ENCODE results near the gene MYH11.

Gene MYH11

DNA sequence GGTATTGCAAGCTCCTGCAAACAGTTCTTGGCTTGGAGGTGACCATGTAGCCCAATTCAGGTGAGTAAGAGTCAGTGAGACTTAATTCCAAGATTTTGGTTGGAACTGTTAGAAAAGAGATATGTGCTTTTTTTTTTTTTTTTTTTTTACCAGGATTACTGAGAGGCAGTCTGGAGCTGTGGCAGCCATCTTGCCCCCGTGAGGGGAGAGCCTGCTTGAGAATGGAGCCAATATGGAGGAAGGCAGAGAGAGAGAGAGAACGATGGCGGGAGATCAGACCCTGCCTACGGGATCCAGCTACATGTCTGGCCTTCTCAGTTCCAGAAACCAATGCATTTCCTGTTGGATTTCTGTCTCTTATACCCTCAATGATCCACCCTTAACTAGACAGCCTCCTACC is 97.8 kb downstream of the MYH11 start:
- no peak for TF ChIP-seq SUZ12 (IDR thresholded peaks at IDR 0.05)
- no peak for TF ChIP-seq NFRKB (IDR thresholded peaks at IDR 0.05)
- TF ChIP-seq L3MBTL2 (conservative IDR thresholded peaks at IDR 0.05), result no peak
- no peak for TF ChIP-seq FOXM1 (IDR thresholded peaks at IDR 0.05; ENCODE audit: borderline replicate concordance)
- TF ChIP-seq ARNT (IDR thresholded peaks at IDR 0.05), result no peak
- TF ChIP-seq LEF1 (IDR thresholded peaks at IDR 0.05; ENCODE audit: borderline replicate concordance), result no peak
- no peak for TF ChIP-seq ZNF384 (IDR thresholded peaks at IDR 0.05)
- TF ChIP-seq CTBP1 (IDR thresholded peaks at IDR 0.05; ENCODE audit: borderline replicate concordance), result no peak
- DNase-seq (ENCODE audit: extremely low spot score), result no peak
- ChIA-PET CTCF (interaction anchor here (0.7 kb wide), 1 partner anchor 200 kb away, joined by 3 read pairs; no protein-coding TSS in a partner anchor), POLR2A (no interaction called here)

GRCh38 chr16:15757630-15758251 is 99.1 kb downstream of the MYH11 start:
- no peak for DNase-seq (ENCODE audit: extremely low spot score)
- ChIA-PET CTCF (interaction anchor here (0.5 to 0.6 kb wide), 3 partner anchors 13 to 49 kb away, joined by 3 to 5 read pairs (median 4); no protein-coding TSS in a partner anchor), POLR2A (interaction anchor here (1.2 kb wide), 1 partner anchor 15 kb away, joined by 3 read pairs; no protein-coding TSS in a partner anchor)
- TF ChIP-seq FOXA1 (IDR thresholded peaks at IDR 0.05) (no peak), CTBP1 (IDR thresholded peaks at IDR 0.05; ENCODE audit: borderline replicate concordance) (no peak), ELF4 (IDR thresholded peaks at IDR 0.05) (no peak), FOXM1 (IDR thresholded peaks at IDR 0.05; ENCODE audit: borderline replicate concordance) (no peak), SUZ12 (IDR thresholded peaks at IDR 0.05) (no peak), FOXK2 (IDR thresholded peaks at IDR 0.05) (no peak), L3MBTL2 (conservative IDR thresholded peaks at IDR 0.05) (no peak), SP1 (IDR thresholded peaks at IDR 0.05) (no peak), HDGF (IDR thresholded peaks at IDR 0.05; ENCODE audit: borderline replicate concordance) (no peak), NFRKB (IDR thresholded peaks at IDR 0.05) (no peak), BHLHE40 (IDR thresholded peaks at IDR 0.05; ENCODE audit: borderline replicate concordance) (no peak), TARDBP (IDR thresholded peaks at IDR 0.05) (no peak), LEF1 (IDR thresholded peaks at IDR 0.05; ENCODE audit: borderline replicate concordance) (no peak)

GRCh38 chr16:15757077-15757386 is 99.8 kb downstream of the MYH11 start:
- no peak for DNase-seq (ENCODE audit: extremely low spot score)
- POLR2A ChIA-PET, result interaction anchor here (1.2 kb wide), 1 partner anchor 14 kb away, joined by 3 read pairs; no protein-coding TSS in a partner anchor
- CTCF ChIA-PET, result interaction anchor here (0.5 to 1.8 kb wide), 4 partner anchors 16 to 165 kb away, joined by 3 to 5 read pairs (median 4); no protein-coding TSS in a partner anchor
- TF ChIP-seq BHLHE40 (IDR thresholded peaks at IDR 0.05; ENCODE audit: borderline replicate concordance), result no peak
- no peak for TF ChIP-seq FOXM1 (IDR thresholded peaks at IDR 0.05; ENCODE audit: borderline replicate concordance)
- no peak for TF ChIP-seq SP1 (IDR thresholded peaks at IDR 0.05)
- TF ChIP-seq, protein P1, sequence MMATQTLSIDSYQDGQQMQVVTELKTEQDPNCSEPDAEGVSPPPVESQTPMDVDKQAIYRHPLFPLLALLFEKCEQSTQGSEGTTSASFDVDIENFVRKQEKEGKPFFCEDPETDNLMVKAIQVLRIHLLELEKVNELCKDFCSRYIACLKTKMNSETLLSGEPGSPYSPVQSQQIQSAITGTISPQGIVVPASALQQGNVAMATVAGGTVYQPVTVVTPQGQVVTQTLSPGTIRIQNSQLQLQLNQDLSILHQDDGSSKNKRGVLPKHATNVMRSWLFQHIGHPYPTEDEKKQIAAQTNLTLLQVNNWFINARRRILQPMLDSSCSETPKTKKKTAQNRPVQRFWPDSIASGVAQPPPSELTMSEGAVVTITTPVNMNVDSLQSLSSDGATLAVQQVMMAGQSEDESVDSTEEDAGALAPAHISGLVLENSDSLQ (IDR thresholded peaks at IDR 0.05), result no peak

GRCh38 chr16:15754821-15755534 is 101.8 kb downstream of the MYH11 start:
- TF ChIP-seq BHLHE40 (IDR thresholded peaks at IDR 0.05; ENCODE audit: borderline replicate concordance), result no peak
- TF ChIP-seq CTBP1 (IDR thresholded peaks at IDR 0.05; ENCODE audit: borderline replicate concordance), result no peak
- TF ChIP-seq SP1 (IDR thresholded peaks at IDR 0.05), result no peak
- TF ChIP-seq L3MBTL2 (conservative IDR thresholded peaks at IDR 0.05), result no peak
- ChIA-PET POLR2A (interaction anchor here (1.3 kb wide), 1 partner anchor 111 kb away, joined by 3 read pairs; no protein-coding TSS in a partner anchor), CTCF (interaction anchor here (1.8 kb wide), 1 partner anchor 14 kb away, joined by 3 read pairs; no protein-coding TSS in a partner anchor)
- no peak for DNase-seq (ENCODE audit: extremely low spot score)

DNA sequence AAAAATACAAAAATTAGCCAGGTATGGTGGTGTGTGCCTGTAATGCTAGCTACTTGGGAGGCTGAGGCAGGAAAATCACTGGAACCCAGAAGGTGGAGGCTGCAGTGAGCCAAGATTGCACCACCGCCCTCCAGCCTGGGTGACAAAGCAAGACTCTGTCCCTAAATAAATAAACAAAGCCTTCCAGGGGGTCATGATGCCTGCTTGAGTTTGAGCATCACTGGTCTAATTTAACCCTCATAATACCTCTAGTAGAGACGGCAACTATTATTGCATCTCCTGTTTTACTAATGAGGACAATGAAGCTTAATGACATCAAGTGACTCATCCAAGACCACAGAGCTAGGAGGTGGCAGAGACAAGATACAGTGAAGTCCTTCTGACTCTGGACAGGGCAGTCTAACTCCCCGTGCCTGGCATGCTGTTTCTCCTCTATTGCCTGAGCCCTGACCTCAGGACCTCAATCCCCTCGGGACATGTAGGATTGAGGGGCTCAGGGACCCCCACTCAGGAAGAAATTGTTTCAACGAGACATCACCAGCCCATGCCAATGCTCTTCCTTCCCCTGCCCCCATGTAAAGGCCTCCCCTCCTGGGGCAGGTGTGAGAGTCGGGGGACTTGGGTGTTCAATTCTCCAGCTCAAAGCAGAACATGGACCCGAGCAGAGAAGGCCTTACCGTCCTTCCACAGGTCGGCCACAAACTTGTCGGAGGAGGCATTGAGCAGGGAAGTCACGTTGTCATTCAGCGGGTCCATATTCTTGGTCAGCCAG is 103.9 kb downstream of the MYH11 start:
- CTCF ChIA-PET, result no interaction called here

DNA sequence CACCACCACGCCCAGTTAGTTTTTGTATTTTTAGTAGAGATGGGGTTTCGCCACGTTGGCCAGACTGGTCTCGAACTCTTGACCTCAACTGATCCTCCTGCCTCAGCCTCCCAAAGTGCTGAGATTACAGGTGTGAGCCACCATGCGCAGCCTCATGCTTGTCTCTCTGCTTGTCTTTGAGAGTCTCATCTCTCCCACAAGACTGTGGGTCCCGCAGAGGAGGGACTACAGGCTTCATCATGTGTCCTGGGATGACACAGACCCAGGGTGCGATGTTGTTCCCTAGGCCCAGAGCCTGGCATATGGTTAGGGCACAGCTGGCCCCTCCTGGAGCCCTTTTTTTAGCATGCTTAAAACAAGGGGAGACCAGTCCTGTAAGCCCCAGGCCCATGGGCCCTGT is 104.9 kb downstream of the MYH11 start:
- TF ChIP-seq SP1 (IDR thresholded peaks at IDR 0.05) (no peak), BHLHE40 (IDR thresholded peaks at IDR 0.05; ENCODE audit: borderline replicate concordance) (no peak), ELF4 (IDR thresholded peaks at IDR 0.05) (no peak), HDGF (IDR thresholded peaks at IDR 0.05; ENCODE audit: borderline replicate concordance) (no peak), NFRKB (IDR thresholded peaks at IDR 0.05) (no peak), TARDBP (IDR thresholded peaks at IDR 0.05) (no peak), ARNT (IDR thresholded peaks at IDR 0.05) (no peak), LEF1 (IDR thresholded peaks at IDR 0.05; ENCODE audit: borderline replicate concordance) (no peak), FOXM1 (IDR thresholded peaks at IDR 0.05; ENCODE audit: borderline replicate concordance) (no peak), SUZ12 (IDR thresholded peaks at IDR 0.05) (no peak), FOXA1 (IDR thresholded peaks at IDR 0.05) (no peak)
- TF ChIP-seq, protein P1 (IDR thresholded peaks at IDR 0.05), result no peak
- CTCF ChIA-PET, result no interaction called here
- no peak for DNase-seq (ENCODE audit: extremely low spot score)
- POLR2A ChIA-PET, result no interaction called here

More for the DNA sequence above, 103.9 kb downstream of the MYH11 start:
- no peak for TF ChIP-seq NFRKB (IDR thresholded peaks at IDR 0.05)
- TF ChIP-seq CTBP1 (IDR thresholded peaks at IDR 0.05; ENCODE audit: borderline replicate concordance), result no peak
- TF ChIP-seq HDGF (IDR thresholded peaks at IDR 0.05; ENCODE audit: borderline replicate concordance), result no peak
- no peak for TF ChIP-seq ARNT (IDR thresholded peaks at IDR 0.05)
- TF ChIP-seq ELF4 (IDR thresholded peaks at IDR 0.05), result no peak
- TF ChIP-seq SP1 (IDR thresholded peaks at IDR 0.05), result no peak
- no peak for TF ChIP-seq SUZ12 (IDR thresholded peaks at IDR 0.05)
- no peak for TF ChIP-seq FOXK2 (IDR thresholded peaks at IDR 0.05)
- no peak for TF ChIP-seq LEF1 (IDR thresholded peaks at IDR 0.05; ENCODE audit: borderline replicate concordance)
- TF ChIP-seq BHLHE40 (IDR thresholded peaks at IDR 0.05; ENCODE audit: borderline replicate concordance), result no peak
- no peak for TF ChIP-seq L3MBTL2 (conservative IDR thresholded peaks at IDR 0.05)
- no peak for TF ChIP-seq FOXM1 (IDR thresholded peaks at IDR 0.05; ENCODE audit: borderline replicate concordance)
- TF ChIP-seq, protein P1 (IDR thresholded peaks at IDR 0.05), result no peak
- POLR2A ChIA-PET, result no interaction called here
- DNase-seq (ENCODE audit: extremely low spot score), result no peak

Measured in HEK293T (cell line).